GM15510 (cell line): ENCODE data around the gene PTGER2.

ENCODE experiments used
- POLR2A ChIP-seq: IDR thresholded peaks from 3 replicates; pipeline ENCODE4 v1.6.1; 2011; ENCODE audit warnings: borderline replicate concordance; ENCODE audit not compliant: insufficient read length; ENCODE audit errors: extremely low read depth

The PTGER2 gene

GRCh38 chr14:52342849-52343596 lies 28.9 kb downstream of the PTGER2 start:
- no peak for TF ChIP-seq POLR2A

GRCh38 chr14:52346778-52347177 lies 32.7 kb downstream of the PTGER2 start:
- TF ChIP-seq POLR2A, result no peak

GRCh38 chr14:52348279-52348678 lies 34.2 kb downstream of the PTGER2 start:
- no peak for TF ChIP-seq POLR2A

GRCh38 chr14:52348776-52349175 lies 34.7 kb downstream of the PTGER2 start:
- TF ChIP-seq POLR2A, result no peak

GRCh38 chr14:52349731-52350130 lies 35.6 kb downstream of the PTGER2 start:
- TF ChIP-seq POLR2A, result no peak

GRCh38 chr14:52350445-52350844 lies 36.3 kb downstream of the PTGER2 start:
- TF ChIP-seq POLR2A, result no peak

GRCh38 chr14:52351233-52352060 lies 37.3 kb downstream of the PTGER2 start:
- TF ChIP-seq POLR2A, result no peak

GRCh38 chr14:52352061-52352491 lies 38.0 kb downstream of the PTGER2 start:
- TF ChIP-seq POLR2A, result no peak

GRCh38 chr14:52352569-52352968 lies 38.5 kb downstream of the PTGER2 start:
- no peak for TF ChIP-seq POLR2A

GRCh38 chr14:52354242-52354641 lies 40.1 kb downstream of the PTGER2 start:
- no peak for TF ChIP-seq POLR2A

GRCh38 chr14:52355016-52355431 lies 40.9 kb downstream of the PTGER2 start:
- TF ChIP-seq POLR2A, result no peak

GRCh38 chr14:52355526-52355925 lies 41.4 kb downstream of the PTGER2 start:
- TF ChIP-seq POLR2A, result no peak

- no peak for TF ChIP-seq POLR2A
Measured at GRCh38 chr14:52356025-52356424, 41.9 kb downstream of the PTGER2 start.

- no peak for TF ChIP-seq POLR2A
Measured at GRCh38 chr14:52360831-52361230, 46.7 kb downstream of the PTGER2 start.

GRCh38 chr14:52363041-52363704 lies 49.1 kb downstream of the PTGER2 start:
- no peak for TF ChIP-seq POLR2A
